ENCODE data around the gene SLC38A9.
"Not testable (repeated sequence)": the region's sequence is repeated elsewhere in the genome, so short reads cannot be mapped to it uniquely, and the experiment has no call there.

SLC38A9 gene

DNA sequence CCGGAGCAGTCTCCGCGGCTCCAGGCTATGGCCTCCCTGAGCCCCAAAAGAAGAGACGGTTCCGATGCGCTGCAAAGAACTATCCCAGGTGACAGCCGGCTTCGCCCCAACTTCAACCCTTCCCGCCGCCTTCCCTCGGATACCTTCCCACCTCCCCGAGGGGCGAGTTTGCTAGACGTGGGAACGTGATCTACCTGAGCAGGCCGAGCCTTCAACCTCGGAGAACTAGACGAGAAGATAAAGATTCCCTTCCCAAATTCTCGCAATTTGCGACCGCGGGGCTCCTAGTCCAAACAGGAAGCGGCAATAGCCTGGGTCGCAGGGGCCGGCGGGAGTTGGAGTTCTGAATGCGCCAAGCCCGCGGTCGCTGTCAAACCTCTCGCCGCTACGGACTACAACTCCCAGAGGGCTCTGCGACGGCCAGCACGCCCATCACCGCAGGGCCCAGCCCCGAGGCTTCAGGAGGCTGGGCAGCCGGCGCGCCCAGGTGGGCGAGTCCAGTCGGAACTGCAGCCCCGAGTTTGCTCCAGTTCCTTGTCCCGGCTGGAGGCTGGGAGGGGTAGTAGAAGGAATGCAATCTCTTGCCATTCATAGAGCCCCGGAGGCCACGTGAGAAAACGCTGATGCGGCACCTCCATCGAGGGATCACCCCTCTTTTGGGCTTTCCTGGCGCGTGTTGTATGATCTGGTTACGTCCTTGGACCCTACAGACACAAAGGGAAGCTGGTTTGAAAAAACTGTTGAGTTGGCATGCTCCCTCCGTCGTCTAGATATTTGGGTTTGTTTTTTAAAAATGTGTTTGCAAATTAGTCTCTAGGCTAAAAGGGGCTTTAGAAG, at the start of gene SLC38A9:
Gene SLC38A9 (minus strand): TSS at position 302 of the 837 bp plus-strand sequence. CDS start 14,366 bp downstream, outside the sequence.
- peak; percentile 96 for DNase-seq (ENCODE audit: low spot score)

DNA sequence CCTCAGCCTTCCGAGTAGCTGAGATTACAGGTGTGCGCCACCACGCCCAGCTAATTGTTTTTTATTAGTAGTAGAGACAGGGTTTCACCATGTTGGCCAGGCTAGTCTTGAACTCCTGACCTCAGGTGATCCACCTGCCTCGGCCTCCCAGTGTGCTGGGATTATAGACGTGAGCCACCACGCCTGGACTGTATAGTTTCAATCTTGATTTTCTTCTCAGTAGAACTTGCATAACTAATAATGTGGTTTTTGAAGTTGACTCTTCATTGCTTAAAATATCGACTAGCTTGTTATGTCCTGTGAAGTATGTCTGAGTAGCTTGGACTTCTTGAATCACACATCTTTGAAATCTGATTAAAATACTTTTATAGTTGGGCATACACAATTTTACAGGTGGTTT, 49.6 kb upstream of the SLC38A9 start:
- DNase-seq (ENCODE audit: low spot score) = not testable (repeated sequence)

DNA sequence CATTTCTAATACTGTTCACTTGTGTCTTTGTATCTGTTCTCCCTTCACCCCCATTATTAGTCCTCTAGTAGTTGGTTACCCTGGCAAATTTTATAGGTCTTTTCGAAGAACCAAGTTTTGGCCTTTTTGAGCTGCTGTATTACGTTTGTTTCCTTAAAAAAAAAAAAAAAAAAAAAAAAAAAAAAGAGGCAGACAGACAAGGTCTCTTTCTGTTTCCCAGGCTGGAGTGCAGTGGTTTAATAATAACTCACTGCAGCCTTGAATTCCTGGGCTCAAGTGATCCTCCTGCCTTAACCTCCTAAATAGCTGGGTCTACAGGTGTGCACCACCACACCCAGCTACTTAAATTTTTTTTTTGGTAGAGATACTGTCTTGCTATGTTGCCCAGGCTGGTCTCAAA, 46.6 kb upstream of the SLC38A9 start:
- no peak for DNase-seq (ENCODE audit: low spot score)

- no peak for DNase-seq (ENCODE audit: low spot score)
Observed at GRCh38 chr5:55758231-55758630, 46.1 kb upstream of the SLC38A9 start.

DNA sequence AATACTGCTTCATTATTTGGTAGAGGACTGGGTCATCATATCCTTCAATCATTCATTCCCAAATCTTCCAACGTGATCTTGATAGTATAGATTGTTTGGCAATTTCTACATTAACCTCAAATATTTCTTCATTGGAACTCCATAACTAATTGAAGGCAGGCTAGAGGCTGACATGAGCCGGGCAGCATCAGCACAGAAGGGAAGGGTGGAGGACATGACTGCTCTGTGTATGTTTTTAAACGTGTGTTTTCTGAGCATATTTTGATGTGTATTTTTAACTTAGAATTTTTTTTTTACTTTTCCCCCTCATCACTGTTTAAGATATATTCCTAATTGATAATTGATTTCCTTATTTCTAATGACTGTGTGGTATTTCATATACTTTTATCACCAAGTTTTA, 38.4 kb upstream of the SLC38A9 start:
- no peak for DNase-seq (ENCODE audit: low spot score)

- DNase-seq (ENCODE audit: low spot score) = no peak
Observed at GRCh38 chr5:55750063-55750462, 37.9 kb upstream of the SLC38A9 start.

DNA sequence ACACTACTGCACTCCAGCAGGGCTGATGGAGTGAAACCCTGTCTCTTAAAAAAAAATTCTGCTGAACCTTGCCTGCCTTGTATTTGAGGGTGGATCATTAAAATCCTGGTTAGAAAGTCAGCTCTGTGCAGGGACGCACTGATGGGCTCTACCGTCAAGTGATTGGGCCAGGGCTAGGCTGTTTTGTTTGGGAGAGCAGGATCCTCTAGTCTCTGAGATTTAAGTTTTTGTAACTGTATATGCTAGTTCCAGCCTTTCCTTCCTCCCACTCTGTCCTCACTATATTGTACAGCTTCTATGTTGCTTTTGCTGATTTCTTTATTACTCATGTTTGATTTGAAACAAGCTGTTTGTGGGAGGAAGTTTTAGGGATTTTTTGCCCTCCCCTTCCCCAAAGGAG, 37.3 kb upstream of the SLC38A9 start:
- no peak for DNase-seq (ENCODE audit: low spot score)

DNA sequence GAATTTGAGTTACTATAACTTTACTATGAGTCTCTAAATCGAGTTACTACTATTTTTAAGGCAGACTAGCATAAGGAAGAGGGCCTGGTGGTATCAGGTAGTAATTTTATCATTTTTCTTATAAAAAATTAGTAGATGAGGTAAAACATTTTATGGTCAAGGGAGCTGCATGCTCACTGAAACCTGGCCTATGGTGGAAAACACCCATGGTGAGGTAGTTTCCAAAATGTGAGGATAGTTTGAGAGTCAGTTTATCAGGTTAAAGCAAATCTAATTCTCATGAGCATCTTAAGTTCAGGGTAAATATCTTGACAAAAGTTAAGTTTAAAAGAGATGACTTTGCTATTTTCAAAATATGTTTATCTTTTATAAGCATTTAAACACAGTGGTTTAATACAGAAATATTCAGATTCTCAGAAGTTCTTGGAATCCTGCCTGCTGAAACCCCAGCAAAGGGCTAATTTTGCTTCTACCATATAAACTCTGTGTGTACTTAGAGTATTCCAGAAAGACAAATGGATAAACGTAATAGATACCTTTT, 35.7 kb upstream of the SLC38A9 start:
- DNase-seq (ENCODE audit: low spot score) = no peak

GRCh38 chr5:55742778-55743177, 30.7 kb upstream of the SLC38A9 start:
- DNase-seq (ENCODE audit: low spot score) = peak; percentile 14

GRCh38 chr5:55737793-55738192, 25.7 kb upstream of the SLC38A9 start, which contains the start of gene DDX4:
Gene DDX4 (plus strand): TSS chr5:55738061. CDS start chr5:55738964, 903 bp downstream.
- peak; percentile 22 for DNase-seq (ENCODE audit: low spot score)

DNA sequence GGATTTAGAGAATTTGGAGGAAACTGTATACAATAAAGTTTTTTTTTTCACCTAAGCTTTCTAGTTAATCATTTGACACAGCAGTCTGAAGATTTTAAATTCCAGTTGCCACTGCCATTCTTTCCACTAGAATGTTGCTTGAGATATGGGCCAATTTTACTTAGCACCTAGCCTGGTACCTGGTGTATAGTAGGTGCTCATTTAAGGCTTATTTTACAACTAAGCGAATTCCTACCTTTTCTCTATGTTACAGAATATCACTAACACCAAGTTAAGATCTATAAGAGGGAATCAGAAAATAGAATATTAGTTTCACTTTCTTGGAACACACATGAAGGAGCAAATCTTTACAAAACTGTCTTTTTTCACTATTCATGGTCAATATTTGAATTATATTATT, 22.5 kb upstream of the SLC38A9 start:
- DNase-seq (ENCODE audit: low spot score) = no peak

- DNase-seq (ENCODE audit: low spot score) = no peak
Observed at GRCh38 chr5:55732585-55732984, 20.5 kb upstream of the SLC38A9 start.

GRCh38 chr5:55731848-55732247, 19.7 kb upstream of the SLC38A9 start:
- no peak for DNase-seq (ENCODE audit: low spot score)

DNA sequence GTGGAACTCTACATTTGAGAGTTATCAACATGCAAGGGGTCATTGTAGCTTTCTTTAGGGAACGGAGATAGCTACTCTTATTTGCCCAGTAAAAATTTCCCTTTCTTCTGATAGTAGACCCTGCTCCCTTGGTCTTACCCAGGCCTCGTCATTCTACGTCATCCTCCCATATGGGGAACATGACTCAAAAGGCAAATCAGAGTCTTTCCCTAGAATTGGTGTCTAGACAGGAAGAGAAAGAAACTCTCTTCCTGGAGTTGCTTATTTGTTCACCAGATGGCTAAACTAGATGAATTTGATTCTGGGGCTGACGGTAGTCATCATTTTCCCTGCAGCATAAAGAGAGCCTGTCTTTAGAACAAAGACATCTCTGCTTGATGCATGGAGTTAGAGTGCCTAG, 12.2 kb upstream of the SLC38A9 start:
- DNase-seq (ENCODE audit: low spot score) = no peak

GRCh38 chr5:55720188-55720703, 8.1 kb upstream of the SLC38A9 start:
- no peak for DNase-seq (ENCODE audit: low spot score)

DNA sequence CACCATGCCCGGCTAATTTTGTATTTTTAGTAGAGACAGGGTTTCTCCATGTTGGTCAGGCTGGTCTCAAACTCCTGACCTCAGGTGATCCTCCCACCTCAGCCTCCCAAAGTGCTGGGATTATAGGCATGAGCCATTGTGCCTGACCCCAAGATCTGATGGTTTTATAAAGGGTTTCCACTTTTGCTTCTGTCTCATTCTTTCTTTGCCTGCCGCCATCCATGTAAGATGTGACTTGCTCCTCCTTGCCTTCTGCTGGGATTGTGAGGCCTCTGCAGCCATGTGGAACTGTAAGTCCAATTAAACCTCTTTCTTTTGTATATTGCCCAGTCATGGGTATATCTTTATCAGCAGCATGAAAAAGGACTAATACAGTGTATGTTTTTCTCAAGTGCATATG, 6.9 kb upstream of the SLC38A9 start:
- not testable (repeated sequence) for DNase-seq (ENCODE audit: low spot score)

GRCh38 chr5:55715519-55716078, 3.5 kb upstream of the SLC38A9 start:
- DNase-seq (ENCODE audit: low spot score) = no peak

DNA sequence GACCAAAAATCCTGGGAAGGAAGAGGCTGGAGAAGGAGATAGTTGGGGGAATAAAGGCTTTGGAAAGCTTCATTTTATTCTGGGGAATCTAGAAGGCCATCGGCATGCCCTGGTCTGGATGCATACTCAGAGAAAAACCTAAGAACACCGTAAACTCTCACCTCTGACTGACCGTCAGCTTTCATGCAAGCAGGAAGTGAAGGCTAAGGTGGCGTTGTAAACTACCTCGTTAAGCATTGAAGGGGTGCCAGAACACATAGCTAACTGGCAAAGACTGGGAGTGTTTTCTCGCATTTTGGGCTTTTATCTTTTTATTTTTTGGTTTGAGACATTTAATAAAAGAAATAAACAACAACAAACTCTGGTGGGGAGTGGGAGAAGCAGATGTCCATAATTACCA, 2.6 kb upstream of the SLC38A9 start:
- no peak for DNase-seq (ENCODE audit: low spot score)

GRCh38 chr5:55714339-55714738, 2.2 kb upstream of the SLC38A9 start:
- no peak for DNase-seq (ENCODE audit: low spot score)

GRCh38 chr5:55713871-55714270, 1.7 kb upstream of the SLC38A9 start:
- no peak for DNase-seq (ENCODE audit: low spot score)

DNA sequence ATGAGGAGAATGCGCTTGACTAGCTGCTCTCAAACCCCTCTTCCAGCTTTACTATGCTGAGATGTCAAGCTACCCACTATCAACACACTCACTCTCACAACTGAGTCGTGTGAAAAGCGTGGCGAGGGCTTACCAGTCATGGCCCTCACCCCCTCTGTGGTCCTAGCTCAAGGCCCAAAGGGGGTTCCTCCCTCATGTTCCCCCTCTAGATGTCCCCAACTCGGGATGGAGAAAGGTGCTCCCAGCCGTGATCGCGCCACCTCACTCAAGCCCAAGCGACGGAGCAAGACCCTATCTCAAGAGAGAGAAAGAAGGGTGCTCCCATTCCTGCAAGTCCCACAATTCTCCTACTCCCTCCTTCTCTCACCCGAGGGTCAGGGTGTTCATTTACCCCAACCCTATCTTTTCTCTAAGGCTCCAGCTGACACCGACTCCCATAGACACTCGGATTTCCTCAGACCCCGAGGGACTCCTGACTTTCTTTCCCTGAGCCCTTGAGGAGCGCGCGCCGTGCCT, 559 bp downstream of the SLC38A9 start:
- DNase-seq (ENCODE audit: low spot score) = no peak

- no peak for DNase-seq (ENCODE audit: low spot score)
Observed at GRCh38 chr5:55708732-55709131, 3.4 kb downstream of the SLC38A9 start.

GRCh38 chr5:55706230-55706629, 5.9 kb downstream of the SLC38A9 start:
- DNase-seq (ENCODE audit: low spot score) = no peak

Measured in iPS-NIHi11 (cell line).